HG03460 (cell line): ENCODE results near the gene STK35.

Experiments
- ATAC-seq: cut with Tn5 transposase; IDR thresholded peaks from one replicate; pipeline ENCODE4 v1.9.1; 2021; ENCODE audit not compliant: unreplicated experiment

Gene STK35

GRCh38 chr20:2101057-2101864 lies at the start of gene STK35:
Gene STK35 (plus strand): TSS chr20:2101827. CDS start chr20:2101882, 55 bp downstream.
- peak; percentile 36 for ATAC-seq

DNA sequence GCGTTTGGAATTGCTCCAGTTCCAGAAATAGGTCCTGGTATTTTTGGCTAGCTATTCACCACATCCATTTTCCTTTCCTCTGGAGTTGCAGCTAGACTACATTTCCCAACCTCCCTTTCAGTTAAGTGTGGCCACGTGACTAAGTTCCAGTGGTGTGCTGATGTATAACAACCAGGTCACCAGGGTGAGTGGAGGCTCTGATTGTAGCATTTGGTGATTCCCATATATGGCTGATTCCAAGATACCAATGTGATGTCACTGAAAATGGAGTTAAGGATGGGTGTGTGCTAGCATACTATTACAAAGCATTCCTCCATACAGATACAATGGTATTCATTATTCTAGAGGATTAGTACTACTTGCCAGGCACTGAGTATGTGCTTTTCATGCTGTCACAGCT lies 49.7 kb upstream of the STK35 start:
- no peak for ATAC-seq

- no peak for ATAC-seq
Observed at GRCh38 chr20:2052741-2053140, 48.9 kb upstream of the STK35 start.

GRCh38 chr20:2053615-2054014 lies 48.0 kb upstream of the STK35 start:
- no peak for ATAC-seq

GRCh38 chr20:2054911-2055310 lies 46.7 kb upstream of the STK35 start:
- ATAC-seq = no peak

- ATAC-seq = no peak
Observed at GRCh38 chr20:2059411-2059810, 42.2 kb upstream of the STK35 start.

DNA sequence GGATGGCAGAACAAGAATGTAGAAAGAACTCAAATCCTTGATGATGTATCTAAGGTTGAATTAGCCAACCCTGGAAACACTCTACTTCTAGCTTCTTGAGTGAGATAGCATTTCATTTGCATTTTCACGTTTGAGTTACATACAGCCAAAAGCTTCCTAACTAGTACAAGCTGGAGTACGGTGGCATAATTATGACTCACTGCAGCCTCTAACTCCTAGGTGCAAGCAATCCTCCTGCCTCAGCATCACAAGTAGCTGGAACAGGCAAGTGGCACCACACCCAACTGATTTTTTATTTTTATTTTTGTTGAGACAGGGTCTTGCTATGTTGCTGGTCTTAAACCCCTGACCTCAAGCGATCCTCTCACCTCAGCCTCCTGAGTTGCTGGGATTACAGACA lies 36.5 kb upstream of the STK35 start:
- no peak for ATAC-seq

DNA sequence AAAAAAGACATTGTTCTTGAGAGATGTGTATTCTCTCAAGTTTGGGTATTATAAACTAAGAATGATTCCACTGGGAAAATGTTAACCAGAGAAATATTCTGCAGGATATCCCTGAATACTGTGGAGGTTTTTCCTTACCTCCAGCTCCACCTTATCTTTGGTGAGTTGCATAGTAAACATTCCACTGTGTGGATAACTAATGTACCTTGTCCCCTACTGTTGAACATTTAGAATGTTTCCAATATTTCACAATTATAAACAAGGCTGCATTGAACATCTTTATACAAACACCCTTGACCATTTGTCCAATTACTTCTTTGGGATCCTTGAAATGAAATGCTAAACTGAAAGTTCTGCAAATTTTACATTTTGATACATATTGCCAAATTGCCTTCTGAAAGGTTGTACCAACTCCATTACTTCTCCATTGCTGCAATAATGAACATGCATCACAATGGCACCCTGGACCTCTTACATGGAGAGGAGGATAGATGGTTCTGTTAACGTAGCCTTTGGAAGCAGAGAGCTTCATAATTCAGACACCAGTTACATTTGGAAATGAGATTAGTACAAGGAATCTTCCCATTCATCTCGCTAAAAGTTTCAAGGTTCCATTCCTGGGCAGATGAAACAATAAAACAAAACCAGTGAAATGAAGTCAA lies 35.0 kb upstream of the STK35 start:
- ATAC-seq = no peak

DNA sequence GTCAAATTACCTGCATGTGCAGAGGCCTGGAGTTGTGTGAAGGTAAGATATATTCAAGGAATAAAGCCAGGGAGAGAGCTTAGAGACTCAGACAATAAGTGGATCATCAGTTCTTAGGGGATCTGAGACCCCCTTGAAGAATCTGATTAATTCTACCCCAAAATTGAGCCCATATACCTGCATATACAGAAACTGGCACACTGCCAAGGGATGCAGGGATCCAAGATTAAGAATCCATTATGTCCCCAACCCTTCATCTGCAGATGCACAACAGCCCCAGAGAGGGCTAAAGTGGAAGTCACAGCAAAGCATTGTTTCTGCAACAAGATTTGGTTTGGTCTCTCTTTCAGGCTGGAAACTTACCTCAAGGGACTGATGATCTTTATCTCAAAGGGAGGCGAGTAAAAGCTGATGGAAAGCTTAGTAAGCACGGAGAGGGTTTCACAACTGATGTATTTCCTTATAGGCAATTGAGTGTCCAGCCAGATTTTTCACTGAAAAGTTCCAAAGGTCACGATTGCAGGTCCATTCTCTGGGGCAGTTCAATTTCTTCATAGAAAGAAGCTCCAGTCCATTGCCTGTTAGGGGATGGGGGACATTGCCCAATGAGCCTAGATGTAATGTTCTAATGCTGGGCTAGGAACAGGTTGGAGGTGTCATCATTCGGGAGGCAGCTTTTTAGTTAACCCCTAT lies 20.9 kb upstream of the STK35 start:
- ATAC-seq = no peak

DNA sequence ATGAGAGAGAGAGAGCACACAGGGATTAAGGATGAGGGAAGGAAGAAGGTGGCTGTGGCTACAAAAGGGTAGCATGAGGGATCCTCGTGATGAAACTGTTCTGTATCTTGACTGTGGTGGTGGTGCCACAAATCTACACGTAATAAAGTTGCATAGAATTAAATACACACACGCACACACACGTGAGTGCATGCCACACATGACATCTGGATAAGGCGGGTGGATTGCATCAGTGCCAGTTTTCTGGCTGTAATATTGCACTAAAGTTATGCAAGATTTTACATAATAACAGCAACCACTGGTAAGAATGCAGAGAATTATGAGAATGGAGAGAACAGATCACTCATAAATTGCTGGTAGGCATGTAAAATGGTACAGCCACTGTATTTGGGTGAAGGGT lies 16.9 kb upstream of the STK35 start:
- no peak for ATAC-seq

DNA sequence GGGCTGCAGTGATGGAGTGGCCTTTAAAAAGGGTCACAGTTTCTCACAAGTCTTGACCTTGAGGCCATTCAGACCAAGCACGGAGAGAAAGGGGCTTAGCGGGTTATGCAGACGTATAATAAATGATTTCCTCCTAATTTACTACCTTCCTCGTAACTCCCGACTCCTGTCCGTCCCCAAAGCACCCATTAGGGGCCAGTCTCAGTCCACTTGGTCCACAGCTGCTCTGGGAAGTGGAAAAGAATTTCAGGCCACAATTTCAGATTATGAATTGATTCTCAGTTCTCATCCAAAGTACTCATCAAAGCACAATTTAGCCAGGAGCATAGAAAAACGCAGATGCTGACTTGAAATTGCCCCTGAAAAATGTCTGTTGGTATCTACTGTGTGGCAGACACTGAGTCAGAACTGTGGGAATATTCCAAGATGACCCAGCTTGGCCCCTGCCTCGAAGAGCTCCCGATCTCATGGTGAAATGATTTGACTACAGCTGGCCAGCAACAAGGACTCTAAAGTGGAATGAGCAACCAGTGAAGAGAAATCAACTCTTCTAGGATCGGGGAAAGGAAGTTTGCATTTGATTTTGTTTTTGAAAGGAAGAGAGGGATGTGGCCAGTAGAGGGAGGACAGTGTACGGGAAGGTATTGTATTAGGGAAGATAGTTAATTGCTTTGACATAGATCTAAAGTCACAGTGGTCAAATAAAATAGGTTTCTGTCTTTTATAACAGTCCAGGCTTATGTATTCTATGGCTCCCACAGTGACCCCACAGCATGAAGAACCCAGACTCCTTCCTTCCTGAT lies 15.2 kb upstream of the STK35 start:
- ATAC-seq = no peak

GRCh38 chr20:2086980-2087377 lies 14.6 kb upstream of the STK35 start:
- no peak for ATAC-seq

DNA sequence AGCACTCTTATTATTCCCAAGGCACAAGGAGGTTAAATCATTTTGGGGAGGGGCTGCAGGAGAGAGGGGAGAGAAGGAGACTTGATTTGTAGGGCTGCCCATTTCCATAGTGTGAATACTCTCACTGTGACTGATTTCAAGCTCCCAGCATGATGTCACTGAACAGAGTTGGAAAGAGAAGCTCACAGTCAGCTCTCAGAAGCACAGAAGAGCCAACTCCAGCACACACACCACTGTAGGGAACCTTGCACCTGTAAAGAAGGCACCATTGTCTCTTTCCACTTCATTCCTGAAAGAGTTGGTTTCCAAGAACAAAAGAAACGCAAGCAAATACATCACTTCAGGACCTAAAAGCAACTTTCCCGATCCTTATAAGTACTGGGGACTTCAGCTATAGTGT lies 12.7 kb upstream of the STK35 start:
- no peak for ATAC-seq

- no peak for ATAC-seq
Observed at GRCh38 chr20:2089447-2089846, 12.2 kb upstream of the STK35 start.

GRCh38 chr20:2093159-2093781 lies 8.4 kb upstream of the STK35 start:
- ATAC-seq = no peak

DNA sequence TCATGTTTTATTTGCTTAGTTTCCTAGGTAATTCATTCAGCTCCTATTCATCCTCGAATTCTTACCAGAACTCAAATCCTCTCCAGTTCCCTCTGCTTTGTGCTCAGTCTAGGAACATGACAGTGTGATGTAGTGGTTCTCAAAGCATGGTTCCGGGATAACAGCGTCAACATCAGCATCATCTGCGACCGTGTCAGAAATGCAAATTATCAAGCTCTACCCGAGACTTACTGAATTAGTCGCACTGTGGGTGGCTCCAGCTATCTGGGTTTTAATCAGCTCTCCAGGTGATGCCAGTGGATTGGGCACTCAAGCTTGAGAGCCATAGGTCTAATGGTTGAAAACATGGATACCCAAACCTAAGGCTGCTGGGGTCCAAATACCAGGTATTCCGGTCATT lies 7.7 kb upstream of the STK35 start:
- no peak for ATAC-seq

- ATAC-seq = peak; percentile 77
Observed at GRCh38 chr20:2101865-2102584, 398 bp downstream of the STK35 start.

GRCh38 chr20:2102585-2103460 lies 1.2 kb downstream of the STK35 start:
- peak; percentile 65 for ATAC-seq
